HG03378 (cell line): Measurements from ENCODE around the gene NCLN.
"Not testable (repeated sequence)": the region's sequence is repeated elsewhere in the genome, so short reads cannot be mapped to it uniquely, and the experiment has no call there.

Source experiments
- ATAC-seq: cut with Tn5 transposase; IDR thresholded peaks from one replicate; pipeline ENCODE4 v1.9.1; 2021; ENCODE audit warnings: mild to moderate bottlenecking, moderate library complexity; ENCODE audit not compliant: unreplicated experiment

The NCLN gene

DNA sequence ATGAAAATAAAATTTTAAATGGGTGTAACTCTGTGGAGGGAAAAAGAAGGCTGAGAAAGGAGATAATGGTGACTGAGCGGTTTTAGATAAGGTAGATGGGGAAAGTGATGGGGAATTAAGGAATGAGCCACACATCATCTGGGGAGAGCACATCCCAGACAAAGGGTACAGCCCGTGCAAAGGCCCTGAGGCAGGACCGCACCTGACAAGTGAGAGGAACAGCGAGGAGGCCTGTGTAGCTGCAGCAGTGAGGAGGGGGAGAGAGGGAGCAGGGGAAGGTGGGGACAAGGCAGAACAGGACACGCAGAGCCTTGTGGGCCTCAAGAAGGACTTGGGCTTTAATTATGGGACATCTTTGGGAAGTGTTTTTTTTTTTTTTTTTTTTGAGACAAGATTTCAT is 37.0 kb downstream of the NCLN start:
- ATAC-seq: no peak

- no peak for ATAC-seq
These were observed 38.8 kb downstream of the NCLN start, which contains the start of gene CELF5 for GRCh38 chr19:3224346-3225168. Gene CELF5, plus strand, starts transcription at chr19:3224661. Its CDS starts 79 bp downstream, at chr19:3224740.

DNA sequence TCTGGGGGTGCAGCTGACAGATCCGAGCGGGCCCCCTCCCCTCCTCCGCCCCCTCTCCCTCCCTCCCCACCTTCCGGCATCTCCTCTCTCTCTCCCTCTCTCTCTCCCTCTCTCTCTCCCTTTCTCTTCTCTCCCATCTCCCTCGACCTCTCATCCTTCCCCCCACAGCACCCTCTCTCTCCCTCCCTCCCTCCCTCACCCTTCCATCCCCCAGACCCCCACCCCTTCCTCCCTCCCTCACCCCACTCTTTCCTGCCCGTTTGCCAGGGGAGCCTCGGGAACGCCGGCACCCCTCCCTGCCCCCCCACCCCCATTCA is 39.4 kb downstream of the NCLN start:
- no peak for ATAC-seq

DNA sequence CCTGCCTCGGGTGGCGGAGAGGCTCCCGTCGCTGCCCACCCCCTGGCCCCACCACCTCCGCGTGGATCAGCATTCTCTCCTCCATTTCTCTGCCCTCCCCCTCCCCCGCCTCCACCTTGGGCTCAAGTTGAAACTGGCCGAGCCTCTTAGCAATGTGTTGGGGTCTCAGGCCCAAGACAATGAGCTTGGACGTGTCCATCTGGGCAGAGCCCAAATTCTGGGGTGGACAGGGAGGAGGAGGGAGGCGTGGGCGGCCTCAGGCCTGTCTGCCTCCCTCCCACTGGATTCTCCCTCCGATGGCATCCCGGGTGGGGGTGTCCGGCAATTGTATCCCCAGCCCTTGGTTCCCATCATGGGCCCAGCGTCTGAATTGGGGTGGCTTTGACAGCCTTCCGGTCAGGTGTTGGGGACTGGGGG is 40.0 kb downstream of the NCLN start:
- ATAC-seq: no peak

GRCh38 chr19:3227054-3227626 is 41.4 kb downstream of the NCLN start:
- ATAC-seq: no peak

GRCh38 chr19:3229346-3229743 is 43.6 kb downstream of the NCLN start:
- no peak for ATAC-seq

DNA sequence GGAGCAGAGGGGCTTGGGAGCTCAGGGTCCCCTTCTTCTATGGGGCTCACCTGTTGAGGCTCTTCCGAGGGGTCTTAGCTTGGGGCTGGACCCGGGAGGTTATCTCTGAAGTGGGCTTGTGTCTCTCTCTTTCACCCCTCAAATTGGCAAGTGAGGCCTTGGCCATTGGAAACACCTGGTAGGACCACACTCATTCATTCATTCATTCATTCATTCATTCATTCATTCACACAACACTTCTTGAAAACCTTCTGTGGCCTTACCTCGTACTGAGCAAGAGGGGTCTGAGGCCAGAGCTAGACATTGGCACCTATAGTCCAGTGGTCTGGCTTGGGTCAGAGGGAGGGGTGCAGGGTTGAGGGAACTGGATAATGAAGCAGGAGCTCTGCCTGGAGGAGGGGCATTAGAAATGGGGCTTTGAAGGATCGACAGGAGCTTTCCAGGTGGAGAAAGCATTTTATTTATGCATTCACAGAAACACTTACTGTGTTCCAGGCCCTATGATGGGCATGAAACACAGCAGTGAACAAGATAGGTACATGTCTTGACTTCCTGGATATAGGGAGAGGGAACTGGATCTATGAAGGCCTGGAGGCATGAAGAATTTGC is 44.3 kb downstream of the NCLN start:
- ATAC-seq: no peak

DNA sequence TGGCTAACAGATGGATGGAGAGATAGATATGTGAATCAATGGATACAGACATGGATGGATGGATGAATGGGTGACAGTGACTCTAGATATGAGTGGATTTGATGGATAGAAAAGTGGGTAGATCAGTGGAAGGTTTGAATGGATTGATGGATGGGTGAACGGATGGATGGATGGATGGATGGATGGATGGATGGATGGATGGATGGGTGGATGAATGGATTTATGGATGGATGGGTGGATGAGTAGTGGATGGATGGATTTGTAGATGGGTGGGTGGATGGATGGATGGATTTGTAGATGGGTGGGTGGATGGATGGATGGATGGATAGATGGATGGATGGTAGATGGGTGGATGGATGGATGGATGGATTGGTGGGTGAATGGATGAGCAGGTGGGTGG is 45.6 kb downstream of the NCLN start:
- ATAC-seq: no peak

- no peak for ATAC-seq
These were observed 47.4 kb downstream of the NCLN start for GRCh38 chr19:3233116-3233515.

GRCh38 chr19:3233831-3234230 is 48.1 kb downstream of the NCLN start:
- no peak for ATAC-seq

GRCh38 chr19:3234800-3235199 is 49.1 kb downstream of the NCLN start:
- ATAC-seq: no peak

GRCh38 chr19:3235604-3236003 is 49.9 kb downstream of the NCLN start:
- ATAC-seq: not testable (repeated sequence)

- no peak for ATAC-seq
These were observed 50.5 kb downstream of the NCLN start for GRCh38 chr19:3236272-3236671.

- no peak for ATAC-seq
These were observed 52.4 kb downstream of the NCLN start for GRCh38 chr19:3238066-3238561.

DNA sequence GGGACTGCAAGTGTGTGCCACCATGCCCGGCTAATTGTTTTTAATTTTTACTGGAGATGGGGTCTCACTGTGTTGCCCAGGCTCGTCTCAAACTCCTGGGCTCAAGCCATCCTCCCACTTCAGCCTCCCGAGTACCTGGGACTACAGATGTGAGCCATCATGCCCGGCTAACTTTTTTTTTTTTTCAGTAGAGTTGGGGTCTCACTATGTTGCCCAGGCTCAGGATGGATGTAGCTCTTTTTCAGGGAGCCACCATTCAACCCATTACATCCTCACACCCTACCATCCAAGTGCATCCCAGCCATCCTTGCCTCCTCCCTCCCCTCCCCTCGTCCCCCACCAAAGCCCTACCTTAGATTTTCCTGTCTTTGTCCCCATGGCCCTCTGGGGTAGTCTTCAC is 53.6 kb downstream of the NCLN start:
- no peak for ATAC-seq

DNA sequence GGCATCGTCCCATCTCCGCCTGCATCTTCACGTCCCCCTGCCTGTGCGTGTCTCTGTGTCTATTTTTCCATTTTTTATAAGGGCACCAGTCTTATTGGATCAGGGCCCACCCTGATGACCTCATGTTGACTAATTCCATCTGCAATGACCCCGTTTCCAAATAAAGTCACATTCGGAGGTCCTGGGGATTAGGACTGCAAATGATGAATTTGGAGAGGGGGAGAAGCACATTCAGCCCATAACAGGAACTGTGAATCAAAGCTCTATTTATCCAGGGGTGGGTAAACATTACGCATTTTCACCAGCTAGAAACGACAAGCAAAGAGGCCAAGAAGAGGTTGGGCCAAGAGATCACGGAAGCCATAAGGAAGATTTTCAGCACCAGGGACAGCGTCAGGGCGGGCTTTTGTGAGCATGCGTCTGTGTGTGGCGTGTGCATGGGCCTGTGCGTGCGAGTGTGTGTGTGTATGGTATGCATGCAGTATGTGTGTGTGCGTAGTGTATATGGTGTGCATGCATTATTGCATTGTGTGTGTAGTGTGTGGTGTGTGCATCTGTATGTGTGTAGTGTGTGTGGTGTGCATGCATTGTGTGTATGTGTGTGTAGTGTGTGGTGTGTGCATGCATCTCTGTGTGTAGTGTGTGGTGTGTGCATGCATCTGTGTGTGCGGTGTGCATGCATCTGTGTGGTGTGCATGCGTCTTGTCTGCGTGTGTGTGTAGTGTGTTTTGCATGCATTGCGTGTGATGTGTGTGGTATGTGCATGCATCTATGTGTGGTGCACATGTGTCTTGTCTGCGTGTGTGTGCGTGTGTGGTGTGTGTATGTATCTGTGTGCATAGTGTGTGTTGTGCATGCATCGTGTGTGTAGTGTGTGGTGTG is 58.3 kb downstream of the NCLN start:
- ATAC-seq: no peak

DNA sequence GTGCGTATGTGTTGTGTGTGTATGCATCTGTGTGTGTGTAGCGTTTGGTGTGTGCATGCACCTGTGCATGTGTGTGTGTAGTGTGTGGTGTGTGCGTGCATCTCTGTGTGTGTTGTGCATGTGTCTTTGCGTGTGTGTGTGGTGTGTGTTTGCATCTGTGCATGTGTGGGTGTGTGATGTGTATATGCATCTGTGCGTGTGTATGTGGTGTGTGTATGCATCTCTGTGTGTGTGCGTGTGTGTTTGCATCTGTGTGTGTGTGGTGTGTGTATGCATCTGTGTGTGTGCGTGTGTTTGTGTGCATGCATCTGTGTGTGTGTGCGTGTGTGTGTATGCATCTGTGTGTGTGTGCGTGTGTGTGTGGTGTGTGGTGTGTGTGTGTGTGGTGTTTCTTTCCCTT is 59.3 kb downstream of the NCLN start:
- ATAC-seq: no peak

DNA sequence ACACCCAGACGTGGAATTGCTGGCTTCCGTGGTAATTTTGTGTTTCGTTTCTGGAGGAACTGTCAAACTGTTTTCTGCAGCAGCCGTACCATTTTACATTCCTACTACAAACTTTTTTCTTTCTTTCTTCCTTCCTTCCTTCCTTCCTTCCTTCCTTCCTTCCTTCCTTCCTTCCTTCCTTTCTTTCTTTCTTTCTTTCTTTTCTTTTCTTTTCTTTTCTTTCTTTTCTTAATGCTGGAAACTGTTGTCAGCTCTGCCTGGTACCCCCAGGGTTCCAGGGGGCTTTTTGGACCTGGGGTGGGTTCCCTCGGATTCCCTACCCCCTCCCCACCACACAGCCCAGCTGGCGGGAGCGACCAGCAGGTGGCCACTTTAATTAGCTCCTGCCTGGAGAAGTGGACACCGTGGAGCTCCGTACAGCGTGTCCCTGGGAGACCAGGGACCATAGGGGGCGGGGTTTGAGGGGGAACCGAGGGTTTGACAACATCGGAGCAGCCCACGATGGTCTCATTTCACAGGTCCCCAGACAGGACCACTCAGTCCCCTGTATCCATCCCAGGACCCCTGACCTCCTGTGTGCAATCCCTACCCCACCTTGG is 63.1 kb downstream of the NCLN start:
- no peak for ATAC-seq

GRCh38 chr19:3249408-3249807 is 63.7 kb downstream of the NCLN start:
- no peak for ATAC-seq

DNA sequence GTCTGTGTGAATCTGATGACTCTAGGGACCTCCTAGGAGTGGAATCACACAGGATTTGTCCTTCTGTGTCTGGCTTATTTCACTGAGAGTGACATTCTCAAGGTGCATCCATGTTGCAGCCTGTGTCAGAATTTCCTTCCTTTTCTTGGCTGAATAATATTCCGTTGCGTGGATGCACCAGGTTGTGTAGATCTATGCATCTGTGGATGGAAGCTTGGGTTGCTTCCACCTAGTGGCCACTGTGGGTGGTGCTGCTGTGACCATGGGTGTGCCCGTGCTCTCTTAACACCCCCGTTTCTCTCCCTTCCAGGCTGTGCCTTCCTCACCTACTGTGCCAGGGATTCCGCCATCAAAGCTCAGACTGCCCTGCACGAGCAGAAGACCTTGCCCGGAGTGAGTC is 64.9 kb downstream of the NCLN start:
- ATAC-seq: no peak

DNA sequence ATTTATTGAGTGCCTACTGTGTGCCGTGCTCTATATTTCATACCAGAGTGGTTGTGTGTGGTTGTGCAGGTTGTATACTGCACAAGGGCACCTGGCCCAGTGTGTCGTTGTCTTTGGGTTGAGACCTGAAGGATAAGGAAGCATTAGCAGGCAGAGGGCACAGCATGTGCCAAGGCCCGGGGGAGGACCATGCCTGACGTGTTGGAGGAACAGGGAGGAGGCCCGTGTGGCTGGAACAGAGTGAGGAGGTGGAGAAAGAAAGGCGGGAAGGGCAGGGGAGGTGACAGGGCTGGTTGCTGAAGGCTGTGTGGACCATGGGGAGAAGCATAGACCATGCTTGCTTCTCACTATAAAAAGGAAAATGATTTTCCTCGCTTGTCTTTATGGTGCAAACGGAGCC is 65.5 kb downstream of the NCLN start:
- no peak for ATAC-seq
